Measurements from ENCODE around the gene RBM28. TPM values are rescaled to one million over a fixed set of nuclear protein-coding genes. Genes with fewer than 3 reads are reported as not detected.

Gene RBM28
- total RNA-seq, 1 donor from 2014 or later = 56.7 TPM

GRCh38 chr7:128318691-128319090 lies 25.0 kb downstream of the RBM28 start:
- no peak for DNase-seq (ENCODE audit: low spot score, unreplicated experiment)
- Mint-ChIP-seq H3K36me3 (ENCODE audit: insufficient read depth) (peaks cover 29% of the 10 kb centered on the region), H3K27ac (no peak overlapping the region), H3K4me3 (ENCODE audit: low read depth) (no peak overlapping the region), H3K9me3 (ENCODE audit: low read depth) (no peaks in the 10 kb centered on the region), H3K4me1 (ENCODE audit: low read depth) (no peaks in the 10 kb centered on the region), H3K27me3 (no peaks in the 10 kb centered on the region)
- TF ChIP-seq CTCF (IDR thresholded peaks at IDR 0.05; ENCODE audit: unreplicated experiment) = no peak

GRCh38 chr7:128311013-128311412 lies 32.7 kb downstream of the RBM28 start:
- Mint-ChIP-seq H3K27ac (no peak overlapping the region), H3K27me3 (no peaks in the 10 kb centered on the region), H3K4me1 (ENCODE audit: low read depth) (no peaks in the 10 kb centered on the region), H3K4me3 (ENCODE audit: low read depth) (no peak overlapping the region), H3K9me3 (ENCODE audit: low read depth) (no peaks in the 10 kb centered on the region), H3K36me3 (ENCODE audit: insufficient read depth) (peaks cover 31% of the 10 kb centered on the region)
- no peak for TF ChIP-seq CTCF (IDR thresholded peaks at IDR 0.05; ENCODE audit: unreplicated experiment)
- no peak for DNase-seq (ENCODE audit: low spot score, unreplicated experiment)

GRCh38 chr7:128310499-128310898 lies 33.2 kb downstream of the RBM28 start:
- peaks cover 29% of the 10 kb centered on the region for H3K36me3 Mint-ChIP-seq (ENCODE audit: insufficient read depth)
- no peaks in the 10 kb centered on the region for H3K9me3 Mint-ChIP-seq (ENCODE audit: low read depth)
- no peak for DNase-seq (ENCODE audit: low spot score, unreplicated experiment)
- no peaks in the 10 kb centered on the region for H3K4me1 Mint-ChIP-seq (ENCODE audit: low read depth)
- H3K27me3 Mint-ChIP-seq = no peaks in the 10 kb centered on the region
- no peak for TF ChIP-seq CTCF (IDR thresholded peaks at IDR 0.05; ENCODE audit: unreplicated experiment)
- no peak overlapping the region for H3K4me3 Mint-ChIP-seq (ENCODE audit: low read depth)
- no peak overlapping the region for H3K27ac Mint-ChIP-seq

- no peak for DNase-seq (ENCODE audit: low spot score, unreplicated experiment)
- no peaks in the 10 kb centered on the region for H3K9me3 Mint-ChIP-seq (ENCODE audit: low read depth)
- no peaks in the 10 kb centered on the region for H3K27me3 Mint-ChIP-seq
- H3K27ac Mint-ChIP-seq = no peak overlapping the region
- H3K4me3 Mint-ChIP-seq (ENCODE audit: low read depth) = no peak overlapping the region
- H3K4me1 Mint-ChIP-seq (ENCODE audit: low read depth) = no peaks in the 10 kb centered on the region
- TF ChIP-seq CTCF (IDR thresholded peaks at IDR 0.05; ENCODE audit: unreplicated experiment) = no peak
- H3K36me3 Mint-ChIP-seq (ENCODE audit: insufficient read depth) = peaks cover 26% of the 10 kb centered on the region
These were observed 33.7 kb downstream of the RBM28 start for GRCh38 chr7:128309976-128310375.

GRCh38 chr7:128309124-128309523 lies 34.6 kb downstream of the RBM28 start:
- no peak for DNase-seq (ENCODE audit: low spot score, unreplicated experiment)
- H3K9me3 Mint-ChIP-seq (ENCODE audit: low read depth) = no peaks in the 10 kb centered on the region
- no peaks in the 10 kb centered on the region for H3K27me3 Mint-ChIP-seq
- no peak overlapping the region for H3K4me3 Mint-ChIP-seq (ENCODE audit: low read depth)
- H3K36me3 Mint-ChIP-seq (ENCODE audit: insufficient read depth) = peaks cover 22% of the 10 kb centered on the region
- H3K27ac Mint-ChIP-seq = no peak overlapping the region
- no peaks in the 10 kb centered on the region for H3K4me1 Mint-ChIP-seq (ENCODE audit: low read depth)
- TF ChIP-seq CTCF (IDR thresholded peaks at IDR 0.05; ENCODE audit: unreplicated experiment) = no peak
